Kidney (tissue), 14 donors: ENCODE results near the gene BLTP3B. TPM values are rescaled to one million over a fixed set of nuclear protein-coding genes. Genes with fewer than 3 reads are reported as not detected.

Experiments
- DNase-seq, 5 donors: peaks; one replicate each; pipeline ENCODE4 v3.0.0-alpha.2; 2013 to 2020
- FAIRE-seq: peaks from 2 replicates; lab custom pipeline; 2012; peaks lifted over from hg19 to GRCh38; lab: Jason Lieb, UNC
- H3K27ac ChIP-seq, 2 donors: one replicate each; pipeline ENCODE4 v1.7.0; 2013; ENCODE audit warnings: low read depth in 2 of 2, low read length in 2 of 2, inconsistent platforms in 1 of 2
- H3K27me3 ChIP-seq: one replicate; pipeline ENCODE4 v1.7.1; 2013; ENCODE audit warnings: low read length, inconsistent platforms; ENCODE audit not compliant: control insufficient read depth, insufficient read depth
- H3K36me3 ChIP-seq, 3 donors: one replicate each; pipeline versions ENCODE4 v1.7.0 to v1.7.1; 2013; ENCODE audit warnings: low read length in 3 of 3, control low read depth in 1 of 3, inconsistent platforms in 1 of 3; ENCODE audit not compliant: insufficient read depth in 3 of 3, control insufficient read depth in 2 of 3
- H3K4me1 ChIP-seq, 3 donors: one replicate each; pipeline versions ENCODE4 v1.7.0 to v1.7.1; 2013; ENCODE audit warnings: low read length in 3 of 3, inconsistent platforms in 1 of 3, low read depth in 1 of 3; ENCODE audit not compliant: control insufficient read depth in 2 of 3, insufficient read depth in 2 of 3
- H3K4me3 ChIP-seq, 3 donors: one replicate each; pipeline versions ENCODE4 v1.7.0 to v1.8.1; 2013; ENCODE audit warnings: low read length in 3 of 3, control low read depth in 1 of 3, inconsistent platforms in 1 of 3
- H3K9ac ChIP-seq, 3 donors: one replicate each; pipeline versions ENCODE4 v1.7.0 to v1.7.1; 2013; ENCODE audit warnings: low read length in 3 of 3, control low read depth in 1 of 3, inconsistent platforms in 1 of 3
- H3K9me3 ChIP-seq, 3 donors: one replicate each; pipeline versions ENCODE4 v1.7.0 to v1.7.1; 2013; ENCODE audit warnings: low read length in 3 of 3, control low read depth in 1 of 3, inconsistent platforms in 1 of 3; ENCODE audit not compliant: control insufficient read depth in 2 of 3, insufficient read depth in 1 of 3
- CTCF ChIP-seq: IDR thresholded peaks from 3 replicates; pipeline ENCODE4 v1.5.1; 2012; ENCODE audit warnings: mild to moderate bottlenecking, moderate library complexity, borderline replicate concordance; ENCODE audit not compliant: insufficient read depth; ENCODE audit errors: extremely low read depth
- intact Hi-C: fragments of 100-400 bp; cut with DNase I; formaldehyde crosslinking; loops from one replicate; pipeline ENCODE4 v1.11.1; 2022
- polyA plus RNA-seq: library from polyadenylated mRNA; stranded (reverse); fragments of 350-450 nt; fragmentation: Illumina TruSeq; extraction: RNeasy Lipid Tissue Mini Kit (QIAGEN cat#74804); gene quantifications from one replicate; pipeline ENCODE4 v1.2.3, GENCODE V29; 2014; ENCODE audit warnings: low read depth, low replicate concordance; ENCODE audit not compliant: insufficient read depth
- total RNA-seq: library from RNA; stranded (reverse); fragmentation: NEBNext Ultra II Directional; extraction: Animal tissue kit (Norgen Biotek cat#: 25700); gene quantifications from one replicate; pipeline ENCODE4 v1.2.1, GENCODE V29; 2021
- donor health status: control.
- donor health status: control.
- donor health status: control.
- donor health status: control.
- donor health status: control.
- donor health status: DM: yes; HTN: yes; CAD: no.
- donor health status: Normal renal cell carcinoma (clear cell type).

The BLTP3B gene
- total and polyA plus RNA-seq, 2 donors from 2014 or later = 9.3 to 18.3 TPM

GRCh38 chr12:100157427-100157821 is 14.8 kb upstream of the BLTP3B start:
- Histone ChIP-seq H3K9ac (no peak overlapping the region), H3K27ac (no peak overlapping the region), H3K9me3 (no peaks in the 10 kb centered on the region), H3K4me1 (no peaks in the 10 kb centered on the region), H3K4me3 (no peak overlapping the region), H3K36me3 (no peaks in the 10 kb centered on the region), H3K27me3 (no peaks in the 10 kb centered on the region)
- DNase-seq (no peak), FAIRE-seq (no peak)
- intact Hi-C loops = no loop called here
- TF ChIP-seq CTCF = no peak

- H3K4me1 ChIP-seq = no peaks in the 10 kb centered on the region
- no peaks in the 10 kb centered on the region for H3K27me3 ChIP-seq
- H3K4me3 ChIP-seq = no peak overlapping the region
- H3K36me3 ChIP-seq = no peaks in the 10 kb centered on the region
- intact Hi-C loops = no loop called here
- no peak for TF ChIP-seq CTCF
- H3K9me3 ChIP-seq = no peaks in the 10 kb centered on the region
- DNase-seq (no peak), FAIRE-seq (no peak)
- H3K27ac ChIP-seq = no peak overlapping the region
- H3K9ac ChIP-seq = no peak overlapping the region
Observed at GRCh38 chr12:100156731-100157426, 14.2 kb upstream of the BLTP3B start.

- peak; percentile 53 for TF ChIP-seq CTCF
- H3K4me3 ChIP-seq = no peak overlapping the region
- no peak overlapping the region for H3K9ac ChIP-seq
- no peaks in the 10 kb centered on the region for H3K4me1 ChIP-seq
- FAIRE-seq (no peak), DNase-seq (peak; percentile 37 to 84 (median 49))
- intact Hi-C loops = no loop called here
- H3K9me3 ChIP-seq = no peaks in the 10 kb centered on the region
- H3K27me3 ChIP-seq = no peaks in the 10 kb centered on the region
- no peak overlapping the region for H3K27ac ChIP-seq
- H3K36me3 ChIP-seq = no peaks in the 10 kb centered on the region
Observed at GRCh38 chr12:100154474-100155247, 12.0 kb upstream of the BLTP3B start.
